Spinal cord (tissue), 10 donors: ENCODE results near the gene RIN2. TPM values are rescaled to one million over a fixed set of nuclear protein-coding genes. Genes with fewer than 3 reads are reported as not detected.

Experiments used
- DNase-seq, 6 donors: peaks; one replicate each; pipeline versions ENCODE4 v3.0.0 to v3.0.0-alpha.2; 2013 to 2015; ENCODE audit warnings: low spot score in 6 of 6, low read depth in 4 of 6
- H3K27ac ChIP-seq: one replicate; pipeline ENCODE4 v1.5.1; 2013; ENCODE audit warnings: low read depth, low read length, control low read depth
- H3K27me3 ChIP-seq: one replicate; pipeline ENCODE4 v1.6.1; 2013; ENCODE audit warnings: low read length; ENCODE audit not compliant: control insufficient read depth, insufficient read depth
- H3K36me3 ChIP-seq: one replicate; pipeline ENCODE4 v1.6.1; 2013; ENCODE audit warnings: low read length; ENCODE audit not compliant: control insufficient read depth, insufficient read depth
- H3K4me1 ChIP-seq: one replicate; pipeline ENCODE4 v1.6.1; 2013; ENCODE audit warnings: low read length; ENCODE audit not compliant: control insufficient read depth, insufficient read depth
- H3K4me3 ChIP-seq: one replicate; pipeline ENCODE4 v1.5.1; 2013; ENCODE audit warnings: low read depth, low read length, control low read depth
- H3K9me3 ChIP-seq: one replicate; pipeline ENCODE4 v1.6.1; 2013; ENCODE audit warnings: low read length; ENCODE audit not compliant: control insufficient read depth, insufficient read depth
- WGBS: methylation state at CpG from one replicate; pipeline ENCODE4 v1.1.5; 2013; ENCODE audit warnings: missing lambda C conversion rate; ENCODE audit not compliant: insufficient coverage; 5-methylcytosine and 5-hydroxymethylcytosine counted together
- polyA plus RNA-seq, 2 donors: library from polyadenylated mRNA; unstranded; fragments of 120-200 nt; gene quantifications; one replicate each; pipeline ENCODE4 v1.2.1, GENCODE V29; 2013; ENCODE audit not compliant: insufficient read length in 2 of 2
- total RNA-seq, 2 donors: library from RNA; depleted of rRNA in 1 of 2; stranded (reverse); fragments of 120-200 nt in 1 of 2; fragments of >200 nt in 1 of 2; gene quantifications; one replicate each; pipeline versions ENCODE4 v1.2.3 to v1.2.4, GENCODE V29; 2013 to 2014
- donor health status: healthy.

The RIN2 gene
- total and polyA plus RNA-seq, 4 donors: 29.8 to 49.6 (median 31.8) TPM

GRCh38 chr20:19781235-19781634 is 23.2 kb downstream of the RIN2 start:
- no peak overlapping the region for H3K27ac ChIP-seq
- no peaks in the 10 kb centered on the region for H3K36me3 ChIP-seq
- H3K27me3 ChIP-seq: no peaks in the 10 kb centered on the region
- DNase-seq: no peak
- H3K4me3 ChIP-seq: no peak overlapping the region
- H3K4me1 ChIP-seq: peaks cover 14% of the 10 kb centered on the region
- 97% methylated on average over 6 of the region's 7 CpGs for WGBS
- no peaks in the 10 kb centered on the region for H3K9me3 ChIP-seq

DNA sequence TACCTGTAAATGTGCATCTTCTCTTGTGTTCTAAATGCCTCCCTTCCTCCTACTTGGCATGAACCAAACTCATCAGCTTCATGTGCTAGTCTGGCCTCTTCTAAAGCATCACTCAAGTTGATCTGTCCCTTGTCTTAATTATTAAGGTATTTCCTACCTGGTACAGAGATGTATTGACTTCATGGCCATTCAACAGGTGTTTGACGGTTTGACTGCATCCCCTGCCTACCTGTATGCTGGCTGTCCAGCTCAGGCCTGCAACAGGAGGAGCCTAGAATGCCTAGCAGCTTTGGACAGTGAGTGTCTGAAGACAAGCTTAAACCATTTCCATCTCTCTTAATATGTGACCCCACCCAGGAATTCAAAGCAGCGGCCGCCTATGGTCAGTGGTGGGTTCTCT is 24.6 kb downstream of the RIN2 start:
- no peak for DNase-seq
- Histone ChIP-seq H3K4me3 (no peak overlapping the region), H3K9me3 (no peaks in the 10 kb centered on the region), H3K4me1 (peaks cover 14% of the 10 kb centered on the region), H3K27me3 (no peaks in the 10 kb centered on the region), H3K36me3 (no peaks in the 10 kb centered on the region), H3K27ac (no peak overlapping the region)
- WGBS: no CpG with 5 or more reads among the region's 3 CpGs

- Histone ChIP-seq H3K27me3 (no peaks in the 10 kb centered on the region), H3K4me3 (no peak overlapping the region), H3K27ac (no peak overlapping the region), H3K36me3 (no peaks in the 10 kb centered on the region), H3K9me3 (peaks cover 2% of the 10 kb centered on the region), H3K4me1 (peaks cover 14% of the 10 kb centered on the region)
- 30% methylated on average over 7 of the region's 7 CpGs for WGBS
- DNase-seq: peak in 2 of 6 donors; percentile 45 to 55
Observed at GRCh38 chr20:19783966-19784401, 25.9 kb downstream of the RIN2 start.

GRCh38 chr20:19784511-19785172 is 26.6 kb downstream of the RIN2 start:
- H3K27ac ChIP-seq: peak overlapping the region; percentile 22
- DNase-seq: peak; percentile 54 to 96 (median 76)
- H3K36me3 ChIP-seq: no peaks in the 10 kb centered on the region
- H3K4me1 ChIP-seq: peaks cover 14% of the 10 kb centered on the region
- 31% methylated on average over 10 of the region's 11 CpGs for WGBS
- no peak overlapping the region for H3K4me3 ChIP-seq
- H3K27me3 ChIP-seq: no peaks in the 10 kb centered on the region
- H3K9me3 ChIP-seq: peaks cover 3% of the 10 kb centered on the region

DNA sequence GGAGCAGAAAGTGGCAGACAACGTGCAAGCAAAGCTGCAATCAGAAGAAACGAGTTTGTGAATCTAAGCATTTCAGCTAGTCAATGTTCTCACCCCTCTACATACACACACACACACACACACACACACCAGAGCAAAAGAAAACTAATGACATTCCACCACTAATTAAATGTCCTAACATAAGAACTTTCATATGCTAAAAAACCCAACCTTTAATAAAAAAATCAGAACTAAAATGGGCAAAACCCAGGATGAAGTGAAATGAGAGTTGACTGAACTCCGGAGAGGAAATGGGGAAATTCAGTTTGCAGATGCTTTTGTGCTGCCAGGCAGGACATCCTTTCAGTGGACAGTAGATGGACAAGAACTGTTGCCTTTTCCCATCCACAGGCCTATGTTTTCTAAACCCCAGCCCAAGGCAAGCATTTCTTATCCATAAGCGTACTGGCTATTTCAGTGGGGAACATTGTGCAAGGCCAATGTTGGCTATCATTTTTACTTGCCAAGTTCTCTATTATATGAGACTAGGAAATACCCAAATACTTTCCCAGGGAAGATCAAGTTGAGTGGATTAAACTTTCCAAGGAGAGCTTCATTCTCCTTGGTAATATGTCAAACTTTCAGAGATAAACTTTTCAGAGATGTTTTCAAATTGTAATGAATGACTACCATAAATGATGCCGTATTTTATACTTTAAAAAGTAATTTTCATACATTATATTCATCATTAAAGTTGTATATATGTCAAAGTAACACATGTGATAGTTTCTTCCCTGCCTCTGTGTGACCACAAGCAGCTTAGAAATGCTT is 27.3 kb downstream of the RIN2 start:
- Histone ChIP-seq H3K4me3 (no peak overlapping the region), H3K4me1 (peaks cover 14% of the 10 kb centered on the region), H3K27ac (peak overlapping the region; percentile 22), H3K36me3 (no peaks in the 10 kb centered on the region), H3K9me3 (peaks cover 3% of the 10 kb centered on the region), H3K27me3 (no peaks in the 10 kb centered on the region)
- 0% methylated on average over 2 of the region's 5 CpGs for WGBS
- no peak for DNase-seq

DNA sequence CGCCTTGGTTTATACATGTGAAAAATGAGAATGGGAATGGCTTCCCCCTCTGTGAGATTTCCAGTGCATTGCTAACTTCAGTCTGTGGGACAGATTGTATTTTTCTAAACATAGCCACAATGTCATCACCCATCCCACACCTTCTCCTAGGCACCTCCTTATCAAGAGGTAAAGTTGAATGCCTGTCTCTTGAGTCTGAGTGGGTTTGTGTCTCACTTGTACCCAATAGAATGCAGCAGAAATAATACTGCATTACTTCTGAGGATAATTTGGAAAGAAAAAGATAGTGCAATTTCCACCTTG is 27.9 kb downstream of the RIN2 start:
- Histone ChIP-seq H3K9me3 (peaks cover 3% of the 10 kb centered on the region), H3K27me3 (no peaks in the 10 kb centered on the region), H3K4me3 (no peak overlapping the region), H3K4me1 (peaks cover 14% of the 10 kb centered on the region), H3K36me3 (no peaks in the 10 kb centered on the region), H3K27ac (no peak overlapping the region)
- WGBS: no CpG with 5 or more reads among the region's 1 CpG
- no peak for DNase-seq

- peaks cover 3% of the 10 kb centered on the region for H3K9me3 ChIP-seq
- H3K4me3 ChIP-seq: no peak overlapping the region
- WGBS: 33% methylated on average over 3 of the region's 5 CpGs
- H3K4me1 ChIP-seq: peaks cover 14% of the 10 kb centered on the region
- H3K27me3 ChIP-seq: no peaks in the 10 kb centered on the region
- DNase-seq: peak in 2 of 6 donors; percentile 47 to 71
- H3K36me3 ChIP-seq: no peaks in the 10 kb centered on the region
- H3K27ac ChIP-seq: no peak overlapping the region
Observed at GRCh38 chr20:19786311-19786710, 28.3 kb downstream of the RIN2 start.

- H3K27me3 ChIP-seq: no peaks in the 10 kb centered on the region
- no CpG with 5 or more reads among the region's 3 CpGs for WGBS
Observed at GRCh38 chr20:19787366-19787765, 29.3 kb downstream of the RIN2 start.

DNA sequence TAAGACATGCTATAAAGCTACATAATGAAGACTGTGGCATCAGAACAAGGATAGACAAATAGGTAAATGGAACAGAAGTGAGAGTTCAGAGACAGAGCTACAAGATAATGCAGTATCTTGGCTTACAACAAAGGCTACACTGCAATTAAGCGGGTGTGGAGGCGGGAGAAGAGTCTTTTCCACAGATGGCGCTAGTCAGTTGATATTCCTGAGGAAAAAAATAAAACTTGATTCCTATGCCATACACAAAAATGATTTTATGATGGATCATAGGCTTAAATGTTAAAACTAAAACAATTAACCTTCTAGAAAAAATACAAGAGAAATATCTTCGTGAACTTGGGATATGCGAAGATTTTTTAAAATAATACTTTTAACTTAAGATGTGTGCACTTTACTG is 31.0 kb downstream of the RIN2 start:
- Histone ChIP-seq H3K4me3 (no peak overlapping the region), H3K9me3 (peaks cover 3% of the 10 kb centered on the region), H3K36me3 (no peaks in the 10 kb centered on the region), H3K4me1 (peaks cover 6% of the 10 kb centered on the region), H3K27me3 (no peaks in the 10 kb centered on the region), H3K27ac (no peak overlapping the region)
- DNase-seq: no peak
- no CpG with 5 or more reads among the region's 5 CpGs for WGBS

More at GRCh38 chr20:19787366-19787765, 29.3 kb downstream of the RIN2 start:
- no peak overlapping the region for H3K27ac ChIP-seq
- H3K4me3 ChIP-seq: no peak overlapping the region
- no peaks in the 10 kb centered on the region for H3K36me3 ChIP-seq
- no peak for DNase-seq
- peaks cover 3% of the 10 kb centered on the region for H3K9me3 ChIP-seq
- peaks cover 14% of the 10 kb centered on the region for H3K4me1 ChIP-seq

GRCh38 chr20:19789446-19789845 is 31.4 kb downstream of the RIN2 start:
- no peaks in the 10 kb centered on the region for H3K27me3 ChIP-seq
- peaks cover 3% of the 10 kb centered on the region for H3K9me3 ChIP-seq
- no peak overlapping the region for H3K4me3 ChIP-seq
- no peak for DNase-seq
- WGBS: 100% methylated on average over 1 of the region's 2 CpGs
- H3K4me1 ChIP-seq: peaks cover 4% of the 10 kb centered on the region
- no peak overlapping the region for H3K27ac ChIP-seq
- H3K36me3 ChIP-seq: no peaks in the 10 kb centered on the region
